Upper lobe of right lung (tissue), 1 donor: ENCODE data around the gene PPP4R4. TPM values are rescaled to one million over a fixed set of nuclear protein-coding genes. Genes with fewer than 3 reads are reported as not detected.

Source experiments
- ATAC-seq: fragments of 200-7000 bp; cut with Tn5 transposase; one replicate; pipeline ENCODE4 v1.9.1; 2020; ENCODE audit warnings: mild to moderate bottlenecking, moderate library complexity
- DNase-seq: peaks from one replicate; pipeline ENCODE4 v3.0.0-alpha.2; 2020
- H3K27ac ChIP-seq: fragments of 200-600 bp; one replicate; pipeline ENCODE4 v1.8.0; 2022
- H3K27me3 ChIP-seq: fragments of 200-600 bp; one replicate; pipeline ENCODE4 v1.8.0; 2022; ENCODE audit warnings: mild to moderate bottlenecking
- H3K36me3 ChIP-seq: fragments of 200-600 bp; one replicate; pipeline ENCODE4 v1.8.0; 2022
- H3K4me1 ChIP-seq: fragments of 200-600 bp; one replicate; pipeline ENCODE4 v1.8.0; 2022
- H3K4me3 ChIP-seq: fragments of 200-600 bp; one replicate; pipeline ENCODE4 v1.8.0; 2022; ENCODE audit warnings: mild to moderate bottlenecking
- H3K9me3 ChIP-seq: fragments of 200-600 bp; one replicate; pipeline ENCODE4 v1.8.0; 2022
- intact Hi-C: fragments of 100-400 bp; cut with DNase I; formaldehyde crosslinking; loops from one replicate; pipeline ENCODE4 v1.11.0; 2022
- total RNA-seq: library from RNA; stranded (reverse); fragmentation: NEBNext Ultra II Directional; extraction: Animal tissue kit (Norgen Biotek cat#: 25700); gene quantifications from one replicate; pipeline ENCODE4 v1.2.1, GENCODE V29; 2021
- TF ChIP-seq, protein P1 (sequence below): fragments of 200-600 bp; IDR thresholded peaks from one replicate; pipeline ENCODE4 v1.8.0; 2022; ENCODE audit warnings: antibody characterized with exemption
- donor health status: DM: no; HTN: yes; CAD: no; lungs with severe emphysema.

PPP4R4 gene
- total RNA-seq, 1 donor from 2014 or later = 2.2 TPM

DNA sequence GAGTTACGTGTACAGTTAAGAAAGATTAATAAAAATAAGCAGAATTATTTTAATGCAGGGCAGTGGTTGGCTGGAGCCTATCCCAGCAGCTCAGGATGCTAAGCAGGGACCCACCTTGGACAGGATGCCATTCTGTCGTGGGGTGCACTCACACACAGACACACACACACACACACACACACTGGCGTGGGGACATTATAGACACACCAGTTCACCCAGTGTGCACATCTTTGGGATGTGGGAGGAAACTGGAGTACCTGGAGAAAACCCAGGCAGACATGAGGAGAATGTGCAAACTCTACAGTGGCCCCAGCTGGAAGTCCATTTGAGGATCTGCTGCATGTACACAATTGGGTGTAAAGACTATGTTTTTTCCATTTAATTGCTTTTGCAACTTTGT is 31.9 kb upstream of the PPP4R4 start:
- DNase-seq (no peak), ATAC-seq (no peak)
- no peaks in the 10 kb centered on the region for H3K4me1 ChIP-seq
- H3K9me3 ChIP-seq = no peaks in the 10 kb centered on the region
- TF ChIP-seq, protein P1, sequence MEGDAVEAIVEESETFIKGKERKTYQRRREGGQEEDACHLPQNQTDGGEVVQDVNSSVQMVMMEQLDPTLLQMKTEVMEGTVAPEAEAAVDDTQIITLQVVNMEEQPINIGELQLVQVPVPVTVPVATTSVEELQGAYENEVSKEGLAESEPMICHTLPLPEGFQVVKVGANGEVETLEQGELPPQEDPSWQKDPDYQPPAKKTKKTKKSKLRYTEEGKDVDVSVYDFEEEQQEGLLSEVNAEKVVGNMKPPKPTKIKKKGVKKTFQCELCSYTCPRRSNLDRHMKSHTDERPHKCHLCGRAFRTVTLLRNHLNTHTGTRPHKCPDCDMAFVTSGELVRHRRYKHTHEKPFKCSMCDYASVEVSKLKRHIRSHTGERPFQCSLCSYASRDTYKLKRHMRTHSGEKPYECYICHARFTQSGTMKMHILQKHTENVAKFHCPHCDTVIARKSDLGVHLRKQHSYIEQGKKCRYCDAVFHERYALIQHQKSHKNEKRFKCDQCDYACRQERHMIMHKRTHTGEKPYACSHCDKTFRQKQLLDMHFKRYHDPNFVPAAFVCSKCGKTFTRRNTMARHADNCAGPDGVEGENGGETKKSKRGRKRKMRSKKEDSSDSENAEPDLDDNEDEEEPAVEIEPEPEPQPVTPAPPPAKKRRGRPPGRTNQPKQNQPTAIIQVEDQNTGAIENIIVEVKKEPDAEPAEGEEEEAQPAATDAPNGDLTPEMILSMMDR = no peak
- H3K27ac ChIP-seq = no peak overlapping the region
- H3K4me3 ChIP-seq = no peak overlapping the region
- intact Hi-C loops = no loop called here
- no peaks in the 10 kb centered on the region for H3K27me3 ChIP-seq
- no peaks in the 10 kb centered on the region for H3K36me3 ChIP-seq

DNA sequence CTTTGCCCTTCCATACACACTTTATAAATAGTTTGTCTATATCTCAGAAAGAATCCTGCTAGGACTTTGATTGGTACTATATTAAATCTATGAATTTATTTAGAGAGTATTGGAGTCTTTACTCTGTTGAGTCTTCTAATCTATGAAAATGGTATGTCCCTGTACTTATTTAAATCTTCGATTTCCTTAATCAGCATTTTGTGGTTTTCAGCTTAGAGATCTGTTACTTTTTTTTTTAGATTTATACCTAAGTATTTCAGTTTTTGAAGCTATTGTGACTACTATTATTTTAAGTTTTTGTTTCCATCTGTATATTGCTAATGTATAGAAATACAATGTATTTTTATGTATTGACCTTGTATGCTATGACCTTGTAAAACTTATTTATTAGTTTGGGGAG is 31.3 kb upstream of the PPP4R4 start:
- H3K4me3 ChIP-seq = no peak overlapping the region
- H3K27me3 ChIP-seq = no peaks in the 10 kb centered on the region
- intact Hi-C loops = no loop called here
- DNase-seq (no peak), ATAC-seq (no peak)
- H3K9me3 ChIP-seq = no peaks in the 10 kb centered on the region
- H3K36me3 ChIP-seq = no peaks in the 10 kb centered on the region
- no peaks in the 10 kb centered on the region for H3K4me1 ChIP-seq
- no peak overlapping the region for H3K27ac ChIP-seq
- TF ChIP-seq, protein P1 = no peak

DNA sequence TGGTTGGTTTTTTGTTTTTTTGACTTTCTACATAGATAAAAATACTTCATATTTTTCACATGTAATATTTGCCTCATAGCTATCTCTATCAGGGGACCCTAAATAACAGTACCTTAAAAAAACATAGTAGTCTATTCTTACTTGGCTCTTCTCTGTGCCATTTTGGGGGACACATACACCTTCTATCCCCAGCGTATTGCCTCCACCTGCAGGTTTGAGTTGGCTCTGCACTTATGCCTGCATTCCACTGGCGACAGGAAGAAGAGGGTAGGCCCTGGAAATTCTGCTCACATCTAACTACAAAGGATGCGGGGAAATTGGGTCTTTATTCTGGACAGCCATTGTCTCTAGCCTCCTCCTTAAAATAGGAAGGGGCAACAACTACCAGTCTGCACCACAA is 30.9 kb upstream of the PPP4R4 start:
- TF ChIP-seq, protein P1 = peak; percentile 16
- ATAC-seq (no peak), DNase-seq (no peak)
- Histone ChIP-seq H3K4me1 (no peaks in the 10 kb centered on the region), H3K9me3 (no peaks in the 10 kb centered on the region), H3K4me3 (no peak overlapping the region), H3K36me3 (no peaks in the 10 kb centered on the region), H3K27me3 (no peaks in the 10 kb centered on the region), H3K27ac (no peak overlapping the region)
- intact Hi-C loops = no loop called here

DNA sequence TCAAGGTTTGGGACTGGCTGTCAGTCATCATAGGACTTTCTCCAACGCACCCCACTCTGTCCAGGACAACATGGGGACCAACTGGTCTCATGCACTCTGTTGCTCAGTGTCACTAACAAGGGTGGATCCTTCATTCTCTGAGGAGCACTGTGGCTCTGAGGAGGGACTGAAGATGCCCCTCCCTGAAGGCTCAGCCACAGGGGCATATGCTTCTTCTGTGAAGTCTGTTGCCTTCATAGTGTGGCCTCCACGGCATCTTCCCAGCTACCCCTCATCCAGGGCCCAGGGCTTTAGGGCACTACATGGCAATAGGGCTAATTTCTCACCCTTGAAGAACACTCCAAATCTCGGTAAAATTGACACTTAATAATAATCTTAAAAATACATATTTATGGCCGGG is 30.4 kb upstream of the PPP4R4 start:
- Histone ChIP-seq H3K9me3 (no peaks in the 10 kb centered on the region), H3K36me3 (no peaks in the 10 kb centered on the region), H3K27ac (no peak overlapping the region), H3K27me3 (no peaks in the 10 kb centered on the region), H3K4me1 (no peaks in the 10 kb centered on the region), H3K4me3 (no peak overlapping the region)
- no peak for ATAC-seq
- TF ChIP-seq, protein P1 = no peak
- intact Hi-C loops = no loop called here
- DNase-seq = no peak

DNA sequence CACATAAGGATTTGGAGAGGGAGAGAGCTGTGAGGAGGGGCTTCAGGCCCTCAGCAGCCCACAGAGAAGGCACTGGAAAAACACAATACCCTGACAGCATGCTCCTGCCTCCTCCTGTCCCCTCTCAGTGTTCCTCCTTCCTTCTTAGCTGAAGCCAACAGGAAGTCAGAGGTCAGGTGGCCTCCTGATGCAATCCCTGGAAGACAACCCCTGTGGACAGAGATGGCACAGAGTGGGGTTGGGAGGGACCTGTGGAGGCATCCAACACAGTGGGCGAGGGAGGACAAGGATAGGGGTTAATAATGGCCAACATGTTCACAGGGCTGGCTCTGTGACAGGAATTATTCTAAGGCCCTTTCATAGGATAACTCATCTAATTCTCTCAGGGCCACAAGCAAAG is 29.4 kb upstream of the PPP4R4 start:
- Histone ChIP-seq H3K9me3 (no peaks in the 10 kb centered on the region), H3K36me3 (no peaks in the 10 kb centered on the region), H3K27me3 (no peaks in the 10 kb centered on the region), H3K4me1 (no peaks in the 10 kb centered on the region), H3K4me3 (no peak overlapping the region), H3K27ac (no peak overlapping the region)
- TF ChIP-seq, protein P1 = no peak
- no peak for DNase-seq
- intact Hi-C loops = no loop called here
- ATAC-seq = peak; percentile 85

DNA sequence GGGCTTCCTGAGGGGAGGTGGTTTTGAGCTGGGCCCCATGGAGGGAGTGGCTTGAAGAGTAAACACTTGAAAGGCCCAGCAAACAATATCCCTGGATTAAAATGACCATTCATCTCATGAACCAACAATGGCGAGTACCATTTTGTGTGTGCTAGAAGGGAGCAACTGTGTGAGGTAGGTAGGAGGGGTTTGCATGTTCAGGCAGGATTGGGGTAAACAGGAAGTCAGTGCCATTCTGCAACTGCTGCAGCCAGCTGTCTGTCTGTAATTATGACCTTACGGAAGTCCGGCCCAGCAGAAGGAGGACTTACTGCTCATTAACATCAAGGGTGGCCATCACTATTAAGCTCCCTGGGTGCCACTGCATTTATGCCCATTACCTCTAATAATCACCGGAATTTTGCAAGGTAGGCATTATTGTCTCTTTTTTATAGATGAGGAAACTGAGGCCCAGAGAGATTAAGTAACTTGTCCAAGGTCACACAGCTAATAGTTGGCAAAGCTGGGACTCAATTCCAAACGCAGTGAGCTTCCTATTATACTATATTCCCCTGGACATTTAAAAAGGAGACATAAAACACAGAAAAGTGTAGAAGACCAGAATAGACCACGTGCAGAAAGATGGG is 28.1 kb upstream of the PPP4R4 start:
- ATAC-seq = peak; percentile 37
- no peak overlapping the region for H3K27ac ChIP-seq
- no peaks in the 10 kb centered on the region for H3K9me3 ChIP-seq
- TF ChIP-seq, protein P1 = no peak
- no peaks in the 10 kb centered on the region for H3K4me1 ChIP-seq
- intact Hi-C loops = no loop called here
- no peak for DNase-seq
- no peaks in the 10 kb centered on the region for H3K36me3 ChIP-seq
- H3K4me3 ChIP-seq = no peak overlapping the region
- no peaks in the 10 kb centered on the region for H3K27me3 ChIP-seq
